ENCODE results near the gene TRIM17. TPM values are rescaled to one million over a fixed set of nuclear protein-coding genes. Genes with fewer than 3 reads are reported as not detected.

TRIM17 gene
- total RNA-seq, 2 donors from 2014 or later = 8.4 to 19.6 TPM

DNA sequence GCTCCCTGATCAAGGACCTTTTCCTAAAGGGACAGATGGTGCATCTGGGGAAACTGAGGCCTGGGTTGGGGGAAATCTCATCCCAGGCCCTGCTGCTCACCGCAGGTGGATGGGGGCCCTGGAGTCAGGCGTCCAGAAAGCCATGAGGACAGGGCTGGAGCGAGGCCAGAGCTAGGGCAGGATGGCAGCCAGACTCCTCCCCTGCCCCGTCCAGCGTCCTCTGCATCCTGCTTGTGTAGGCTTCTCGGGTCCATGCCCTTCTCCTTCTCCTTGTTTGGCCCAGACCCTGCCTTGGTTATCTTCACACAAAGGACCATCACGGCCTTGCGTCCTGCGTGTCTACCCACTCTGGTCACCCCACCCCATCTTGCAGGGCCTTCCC, 53.0 kb downstream of the TRIM17 start:
- H3K27ac Mint-ChIP-seq = no peak overlapping the region
- 33 to 75% methylated on average over 3 to 9 of the region's 9 CpGs for WGBS, 2 experiments (ENCODE audit: insufficient coverage in 1 of 2, insufficient read length in 1 of 2)
- no peaks in the 10 kb centered on the region for H3K9me3 ChIP-seq (ENCODE audit: control insufficient read depth, low read length)

GRCh38 chr1:228362884-228363450, 53.7 kb downstream of the TRIM17 start:
- Histone ChIP-seq H3K4me1 (ENCODE audit: control insufficient read depth, insufficient read depth, low read length) (peaks cover 4% of the 10 kb centered on the region), H3K27ac (ENCODE audit: low read depth, low read length) (no peak overlapping the region), H3K9me3 (ENCODE audit: control insufficient read depth, low read length) (no peaks in the 10 kb centered on the region), H3K27me3 (ENCODE audit: control insufficient read depth, insufficient read depth, low read length, poor library complexity, severe bottlenecking) (no peaks in the 10 kb centered on the region), H3K4me3 (ENCODE audit: low read length) (no peak overlapping the region), H3K9ac (ENCODE audit: extremely low read depth, low read length, poor library complexity, severe bottlenecking) (no peak overlapping the region), H3K36me3 (ENCODE audit: control insufficient read depth, insufficient read depth, low read length) (no peaks in the 10 kb centered on the region)
- 86 to 89% methylated on average over 2 to 4 of the region's 4 CpGs for WGBS, 2 experiments (ENCODE audit: insufficient coverage in 1 of 2, insufficient read length in 1 of 2)
- peaks cover 2% of the 10 kb centered on the region for H3K9me3 Mint-ChIP-seq
- H3K36me3 Mint-ChIP-seq (ENCODE audit: low read depth) = no peaks in the 10 kb centered on the region
- no peak overlapping the region for H3K27ac Mint-ChIP-seq
- TF ChIP-seq, protein P1, sequence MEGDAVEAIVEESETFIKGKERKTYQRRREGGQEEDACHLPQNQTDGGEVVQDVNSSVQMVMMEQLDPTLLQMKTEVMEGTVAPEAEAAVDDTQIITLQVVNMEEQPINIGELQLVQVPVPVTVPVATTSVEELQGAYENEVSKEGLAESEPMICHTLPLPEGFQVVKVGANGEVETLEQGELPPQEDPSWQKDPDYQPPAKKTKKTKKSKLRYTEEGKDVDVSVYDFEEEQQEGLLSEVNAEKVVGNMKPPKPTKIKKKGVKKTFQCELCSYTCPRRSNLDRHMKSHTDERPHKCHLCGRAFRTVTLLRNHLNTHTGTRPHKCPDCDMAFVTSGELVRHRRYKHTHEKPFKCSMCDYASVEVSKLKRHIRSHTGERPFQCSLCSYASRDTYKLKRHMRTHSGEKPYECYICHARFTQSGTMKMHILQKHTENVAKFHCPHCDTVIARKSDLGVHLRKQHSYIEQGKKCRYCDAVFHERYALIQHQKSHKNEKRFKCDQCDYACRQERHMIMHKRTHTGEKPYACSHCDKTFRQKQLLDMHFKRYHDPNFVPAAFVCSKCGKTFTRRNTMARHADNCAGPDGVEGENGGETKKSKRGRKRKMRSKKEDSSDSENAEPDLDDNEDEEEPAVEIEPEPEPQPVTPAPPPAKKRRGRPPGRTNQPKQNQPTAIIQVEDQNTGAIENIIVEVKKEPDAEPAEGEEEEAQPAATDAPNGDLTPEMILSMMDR (conservative IDR thresholded peaks at IDR 0.05) = no peak
- H3K27me3 Mint-ChIP-seq (ENCODE audit: insufficient read depth) = no peaks in the 10 kb centered on the region
- no peak for DNase-seq
- no peak overlapping the region for H3K4me3 Mint-ChIP-seq
- H3K4me1 Mint-ChIP-seq = no peaks in the 10 kb centered on the region

More for the DNA sequence above, 53.0 kb downstream of the TRIM17 start:
- DNase-seq = no peak
- H3K4me1 Mint-ChIP-seq = peaks cover 2% of the 10 kb centered on the region
- Histone ChIP-seq H3K4me3 (ENCODE audit: low read length) (no peak overlapping the region), H3K36me3 (ENCODE audit: control insufficient read depth, insufficient read depth, low read length) (no peaks in the 10 kb centered on the region), H3K4me1 (ENCODE audit: control insufficient read depth, insufficient read depth, low read length) (peaks cover 4% of the 10 kb centered on the region), H3K27me3 (ENCODE audit: control insufficient read depth, insufficient read depth, low read length, poor library complexity, severe bottlenecking) (no peaks in the 10 kb centered on the region), H3K27ac (ENCODE audit: low read depth, low read length) (no peak overlapping the region), H3K9ac (ENCODE audit: extremely low read depth, low read length, poor library complexity, severe bottlenecking) (no peak overlapping the region)
- no peaks in the 10 kb centered on the region for H3K36me3 Mint-ChIP-seq (ENCODE audit: low read depth)
- TF ChIP-seq, protein P1 (conservative IDR thresholded peaks at IDR 0.05) = no peak
- peaks cover 1% of the 10 kb centered on the region for H3K9me3 Mint-ChIP-seq
- no peak overlapping the region for H3K4me3 Mint-ChIP-seq
- H3K27me3 Mint-ChIP-seq (ENCODE audit: insufficient read depth) = no peaks in the 10 kb centered on the region

DNA sequence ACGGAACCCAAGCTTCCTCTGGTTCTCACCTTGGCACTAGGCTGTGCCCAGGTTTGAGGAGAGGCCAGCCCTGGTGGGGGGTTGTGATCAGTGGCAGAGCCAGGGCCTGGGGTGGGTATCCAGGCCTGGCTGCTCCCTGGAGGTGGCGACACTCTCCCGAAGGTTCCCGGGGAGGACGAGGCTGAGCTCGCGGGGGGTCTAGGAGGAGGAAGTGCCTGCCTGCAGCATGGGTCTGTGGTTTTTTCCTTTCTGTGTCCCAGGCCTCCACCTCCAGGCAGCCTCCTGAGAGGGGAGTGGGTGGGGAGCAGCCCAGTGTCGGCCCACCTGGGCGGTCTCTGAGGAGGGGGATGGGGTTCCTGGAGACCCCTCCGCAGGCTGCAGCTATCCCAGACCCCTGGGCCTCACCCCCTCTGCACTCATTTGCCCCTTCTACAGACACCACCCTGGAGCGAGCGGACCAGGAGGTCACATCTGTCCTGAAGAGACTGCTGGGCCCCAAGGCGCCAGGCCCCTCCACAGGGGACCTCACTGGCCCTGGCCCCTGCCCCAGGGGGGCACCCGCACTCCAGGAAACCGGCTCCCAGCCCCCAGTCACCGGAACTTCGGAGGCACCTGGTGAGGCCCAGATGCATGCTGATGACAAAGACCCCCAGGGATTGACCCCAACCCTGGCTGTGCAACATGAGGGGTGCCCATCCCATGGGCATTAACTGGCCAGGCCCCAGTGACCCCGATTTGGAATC, 54.3 kb downstream of the TRIM17 start:
- H3K36me3 Mint-ChIP-seq (ENCODE audit: low read depth) = no peaks in the 10 kb centered on the region
- H3K9me3 Mint-ChIP-seq = peaks cover 2% of the 10 kb centered on the region

More for the DNA sequence above, 54.3 kb downstream of the TRIM17 start:
- Mint-ChIP-seq H3K27ac (no peak overlapping the region), H3K27me3 (ENCODE audit: insufficient read depth) (no peaks in the 10 kb centered on the region), H3K4me1 (no peaks in the 10 kb centered on the region), H3K4me3 (no peak overlapping the region)
- H3K4me3 ChIP-seq (ENCODE audit: low read length) = no peak overlapping the region
- no peak for DNase-seq
- H3K36me3 ChIP-seq (ENCODE audit: control insufficient read depth, insufficient read depth, low read length) = no peaks in the 10 kb centered on the region
- TF ChIP-seq, protein P1 (conservative IDR thresholded peaks at IDR 0.05) = no peak
- no peaks in the 10 kb centered on the region for H3K9me3 ChIP-seq (ENCODE audit: control insufficient read depth, low read length)
- WGBS, 2 experiments (ENCODE audit: insufficient coverage in 1 of 2, insufficient read length in 1 of 2) = 89 to 93% methylated on average over 10 to 18 of the region's 18 CpGs
- no peaks in the 10 kb centered on the region for H3K4me1 ChIP-seq (ENCODE audit: control insufficient read depth, insufficient read depth, low read length)
- H3K27ac ChIP-seq (ENCODE audit: low read depth, low read length) = no peak overlapping the region
- H3K9ac ChIP-seq (ENCODE audit: extremely low read depth, low read length, poor library complexity, severe bottlenecking) = no peak overlapping the region
- no peaks in the 10 kb centered on the region for H3K27me3 ChIP-seq (ENCODE audit: control insufficient read depth, insufficient read depth, low read length, poor library complexity, severe bottlenecking)
